CD14-positive monocyte (primary cell): ENCODE data around the gene ZDHHC4. TPM values are rescaled to one million over a fixed set of nuclear protein-coding genes. Genes with fewer than 3 reads are reported as not detected.
A peak's percentile ranks its signal among the peaks of the same experiment; 100 is the strongest.
"Not testable (repeated sequence)": the region's sequence is repeated elsewhere in the genome, so short reads cannot be mapped to it uniquely, and the experiment has no call there.

Source experiments
- DNase-seq, 3 donors: peaks; one replicate each; pipeline ENCODE4 v3.0.0-alpha.2; 2011 to 2022
- H2AFZ ChIP-seq: 2 replicates; pipeline ENCODE4 v1.6.0; 2012; ENCODE audit warnings: mild to moderate bottlenecking, low read depth, low read length, inconsistent platforms; ENCODE audit not compliant: insufficient read depth, poor library complexity, severe bottlenecking
- H3K27ac ChIP-seq, 2 donors: 1 replicate in 1 of 2; 2 replicates in 1 of 2; pipeline ENCODE4 v1.5.1; 2012 to 2013; ENCODE audit warnings: low read length in 2 of 2, control low read depth in 1 of 2, inconsistent platforms in 1 of 2, low read depth in 1 of 2, mild to moderate bottlenecking in 1 of 2
- H3K27me3 ChIP-seq, 2 donors: one replicate each; pipeline versions ENCODE4 v1.6.0 to v1.6.1; 2011 to 2013; ENCODE audit warnings: low read length in 2 of 2; ENCODE audit not compliant: control insufficient read depth in 2 of 2, insufficient read depth in 2 of 2
- H3K36me3 ChIP-seq, 2 donors: replicated peaks in 1 of 2; 1 replicate in 1 of 2; 2 replicates in 1 of 2; pipeline versions ENCODE4 v1.5.1 to v1.6.1; 2012 to 2013; ENCODE audit warnings: low read length in 2 of 2, control low read depth in 1 of 2, inconsistent platforms in 1 of 2, mild to moderate bottlenecking in 1 of 2; ENCODE audit not compliant: insufficient read depth in 2 of 2, control insufficient read depth in 1 of 2
- H3K4me1 ChIP-seq, 2 donors: 1 replicate in 1 of 2; 2 replicates in 1 of 2; pipeline versions ENCODE4 v1.5.1 to v1.6.1; 2012 to 2013; ENCODE audit warnings: low read length in 2 of 2, control low read depth in 1 of 2, inconsistent platforms in 1 of 2, mild to moderate bottlenecking in 1 of 2, moderate library complexity in 1 of 2; ENCODE audit not compliant: insufficient read depth in 2 of 2, control insufficient read depth in 1 of 2
- H3K4me2 ChIP-seq: replicated peaks from 2 replicates; pipeline ENCODE3; 2012; ENCODE audit warnings: low read length, moderate library complexity, mild to moderate bottlenecking; ENCODE audit not compliant: poor library complexity, severe bottlenecking; ENCODE audit errors: extremely low read depth
- H3K4me3 ChIP-seq, 3 experiments: fragments of 200-600 bp in 1 of 3; sonication (generic) in 1 of 3; replicated peaks in 1 of 3; 1 replicate in 2 of 3; 2 replicates in 1 of 3; pipeline ENCODE4 v1.5.1; 2011 to 2013; ENCODE audit warnings: low read length in 3 of 3, mild to moderate bottlenecking in 3 of 3, control low read depth in 2 of 3, low read depth in 2 of 3, inconsistent platforms in 1 of 3, moderate library complexity in 1 of 3
- H3K79me2 ChIP-seq: 2 replicates; pipeline ENCODE4 v1.6.0; 2012; ENCODE audit warnings: mild to moderate bottlenecking, control low read depth, inconsistent platforms, low read length, moderate library complexity; ENCODE audit not compliant: insufficient read depth
- H3K9ac ChIP-seq: 2 replicates; pipeline ENCODE4 v1.6.0; 2017; ENCODE audit warnings: low read length, mild to moderate bottlenecking; ENCODE audit not compliant: insufficient read depth, poor library complexity, severe bottlenecking
- H3K9me3 ChIP-seq, 2 donors: replicated peaks in 1 of 2; 1 replicate in 1 of 2; 2 replicates in 1 of 2; pipeline versions ENCODE4 v1.5.1 to v1.6.1; 2012 to 2013; ENCODE audit warnings: low read length in 2 of 2, control low read depth in 1 of 2; ENCODE audit not compliant: control insufficient read depth in 1 of 2, insufficient read depth in 1 of 2
- H4K20me1 ChIP-seq: 2 replicates; pipeline ENCODE4 v1.6.0; 2012; ENCODE audit warnings: mild to moderate bottlenecking, low read length, control low read depth, moderate library complexity; ENCODE audit not compliant: insufficient read depth
- H3K27ac Mint-ChIP-seq, 7 donors: one replicate each; pipeline ENCODE4 v1.8.0; 2020; ENCODE audit warnings: mild to moderate bottlenecking in 7 of 7, mixed read lengths in 7 of 7, moderate library complexity in 6 of 7, inconsistent platforms in 2 of 7
- H3K27me3 Mint-ChIP-seq, 3 donors: one replicate each; pipeline ENCODE4 v1.8.0; 2021 to 2022; ENCODE audit warnings: low read depth in 3 of 3, mild to moderate bottlenecking in 3 of 3, mixed read lengths in 3 of 3, moderate library complexity in 3 of 3, inconsistent platforms in 1 of 3
- H3K36me3 Mint-ChIP-seq, 2 donors: one replicate each; pipeline ENCODE4 v1.8.0; 2020; ENCODE audit warnings: mixed read lengths in 2 of 2, inconsistent platforms in 1 of 2, mild to moderate bottlenecking in 1 of 2
- H3K4me1 Mint-ChIP-seq: one replicate; pipeline ENCODE4 v1.8.0; 2020; ENCODE audit warnings: mild to moderate bottlenecking, mixed read lengths
- H3K4me3 Mint-ChIP-seq, 2 donors: one replicate each; pipeline ENCODE4 v1.8.0; 2020; ENCODE audit warnings: mild to moderate bottlenecking in 2 of 2, mixed read lengths in 2 of 2, moderate library complexity in 1 of 2
- H3K9me3 Mint-ChIP-seq, 7 donors: one replicate each; pipeline ENCODE4 v1.8.0; 2020 to 2022; ENCODE audit warnings: mixed read lengths in 7 of 7, mild to moderate bottlenecking in 6 of 7, moderate library complexity in 6 of 7, inconsistent platforms in 2 of 7
- WGBS: methylation state at CpG from one replicate; pipeline ENCODE4 v1.1.5; 2013; ENCODE audit warnings: missing lambda C conversion rate; ENCODE audit not compliant: insufficient coverage; 5-methylcytosine and 5-hydroxymethylcytosine counted together
- intact Hi-C, 2 donors: fragments of 100-400 bp; cut with micrococcal nuclease; formaldehyde crosslinking; loops; one replicate each; pipeline versions ENCODE4 v1.15.0 to v1.15.1; 2023
- polyA plus RNA-seq, 3 donors: library from polyadenylated mRNA; depleted of rRNA in 1 of 3; unstranded in 2 of 3; stranded (reverse) in 1 of 3; fragments of 300-500 nt in 2 of 3; fragments of >200 nt in 1 of 3; fragmentation: Illumina TruSeq in 2 of 3; gene quantifications; 1 replicate in 2 of 3; 2 replicates in 1 of 3; pipeline ENCODE4 v1.2.3, GENCODE V29; 2012 to 2021
- TF ChIP-seq, protein P1 (sequence below): fragments of 200-600 bp; IDR thresholded peaks from one replicate; pipeline ENCODE4 v1.8.0; 2022; ENCODE audit warnings: antibody characterized with exemption, mild to moderate bottlenecking

The ZDHHC4 gene
- polyA plus RNA-seq, 3 donors, result 30.3 to 55.6 (median 52.9) TPM

DNA sequence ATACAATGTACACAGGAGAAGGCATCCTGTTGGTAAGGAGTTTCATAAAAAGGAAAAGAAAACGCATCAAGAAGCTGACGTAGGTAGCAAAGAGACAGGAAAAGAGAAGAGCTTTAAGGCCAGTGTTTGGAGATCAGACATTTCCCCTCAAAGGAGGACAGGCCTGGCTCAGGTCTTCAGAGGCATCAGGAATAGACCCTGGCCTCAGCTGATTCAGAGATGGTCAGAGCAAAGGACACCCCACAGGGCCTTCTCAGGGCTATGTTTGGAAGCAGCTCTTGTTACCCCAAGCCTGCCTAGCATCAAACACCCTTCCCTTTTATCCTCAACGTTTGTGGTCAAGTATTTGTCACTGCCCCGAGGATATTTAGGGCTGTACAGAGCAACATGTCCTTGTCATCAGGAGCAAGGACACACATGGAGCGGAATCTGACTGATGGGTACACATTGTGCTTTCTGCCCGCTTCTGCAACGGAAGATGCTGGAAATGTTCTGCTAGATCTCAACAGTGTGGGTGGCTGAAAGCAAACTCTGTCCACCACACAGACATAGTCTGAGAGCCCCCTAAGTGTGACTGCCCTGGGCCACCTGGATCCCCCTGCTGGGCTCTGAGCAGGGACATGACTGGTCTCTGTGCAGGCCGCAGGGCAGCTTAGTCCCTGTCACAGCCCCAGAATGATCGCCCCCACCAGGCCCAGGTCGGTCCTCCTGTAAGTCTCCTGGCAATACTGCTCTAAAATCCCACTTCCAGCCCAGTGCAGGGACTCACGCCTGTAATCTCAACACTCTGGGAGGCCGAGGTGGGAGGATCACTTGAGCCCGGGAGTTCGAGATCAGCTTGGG is 1.0 kb upstream of the ZDHHC4 start:
- Histone ChIP-seq H3K4me2 (peak overlapping the region; percentile 87), H3K27me3 (no peaks in the 10 kb centered on the region), H3K4me3 (peak overlapping the region; percentile 56 to 86 (median 85)), H4K20me1 (no peaks in the 10 kb centered on the region), H3K79me2 (peaks cover 2% of the 10 kb centered on the region), H3K9ac (no peak overlapping the region), H3K36me3 (peaks cover 8 to 11% of the 10 kb centered on the region in 2 donors), H3K4me1 (peaks cover 12 to 14% of the 10 kb centered on the region in 2 donors), H3K27ac (no peak overlapping the region), H3K9me3 (no peaks in the 10 kb centered on the region), H2AFZ (peak overlapping the region; percentile 25)
- Mint-ChIP-seq H3K4me3 (no peak overlapping the region), H3K9me3 (peaks cover 0 to 4% (median 0%) of the 10 kb centered on the region in 7 donors), H3K27me3 (peaks cover 4 to 15% (median 4%) of the 10 kb centered on the region in 3 donors), H3K36me3 (peaks cover 10 to 23% of the 10 kb centered on the region in 2 donors), H3K4me1 (peaks cover 18% of the 10 kb centered on the region), H3K27ac (peak overlapping the region in 5 of 7 donors; percentile 28 to 88 (median 50))
- intact Hi-C loops, result no loop called here
- TF ChIP-seq, protein P1, sequence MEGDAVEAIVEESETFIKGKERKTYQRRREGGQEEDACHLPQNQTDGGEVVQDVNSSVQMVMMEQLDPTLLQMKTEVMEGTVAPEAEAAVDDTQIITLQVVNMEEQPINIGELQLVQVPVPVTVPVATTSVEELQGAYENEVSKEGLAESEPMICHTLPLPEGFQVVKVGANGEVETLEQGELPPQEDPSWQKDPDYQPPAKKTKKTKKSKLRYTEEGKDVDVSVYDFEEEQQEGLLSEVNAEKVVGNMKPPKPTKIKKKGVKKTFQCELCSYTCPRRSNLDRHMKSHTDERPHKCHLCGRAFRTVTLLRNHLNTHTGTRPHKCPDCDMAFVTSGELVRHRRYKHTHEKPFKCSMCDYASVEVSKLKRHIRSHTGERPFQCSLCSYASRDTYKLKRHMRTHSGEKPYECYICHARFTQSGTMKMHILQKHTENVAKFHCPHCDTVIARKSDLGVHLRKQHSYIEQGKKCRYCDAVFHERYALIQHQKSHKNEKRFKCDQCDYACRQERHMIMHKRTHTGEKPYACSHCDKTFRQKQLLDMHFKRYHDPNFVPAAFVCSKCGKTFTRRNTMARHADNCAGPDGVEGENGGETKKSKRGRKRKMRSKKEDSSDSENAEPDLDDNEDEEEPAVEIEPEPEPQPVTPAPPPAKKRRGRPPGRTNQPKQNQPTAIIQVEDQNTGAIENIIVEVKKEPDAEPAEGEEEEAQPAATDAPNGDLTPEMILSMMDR, result no peak
- DNase-seq, result no peak
- WGBS, result 76% methylated on average over 9 of the region's 14 CpGs

DNA sequence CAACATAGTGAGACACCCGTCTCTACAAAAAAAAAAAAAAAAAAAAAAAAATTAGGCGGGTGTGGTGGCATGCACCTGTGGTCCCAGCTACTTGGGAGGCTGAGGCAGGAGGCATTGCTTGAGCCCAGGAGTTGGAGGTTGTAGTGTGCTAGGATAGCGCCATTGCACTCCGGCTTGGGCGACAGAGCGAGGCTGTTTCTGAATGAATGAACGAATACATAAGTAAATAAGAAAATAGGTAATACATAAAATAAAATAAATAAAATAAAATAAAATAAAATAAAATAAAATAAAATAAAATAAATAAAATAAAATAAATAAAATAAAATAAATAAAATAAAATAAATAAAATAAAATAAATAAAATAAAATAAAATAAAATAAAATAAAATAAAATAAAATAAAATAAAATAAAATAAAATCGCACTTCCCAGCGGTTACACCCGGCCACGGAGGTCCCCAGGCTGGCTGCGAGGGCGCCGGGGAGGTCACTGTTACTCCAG is 336 bp upstream of the ZDHHC4 start:
- H3K27me3 Mint-ChIP-seq, result peaks cover 2 to 14% (median 3%) of the 10 kb centered on the region in 3 donors
- peaks cover 18% of the 10 kb centered on the region for H3K4me1 Mint-ChIP-seq
- H3K4me3 Mint-ChIP-seq, result peak overlapping the region; percentile 65 to 84
- H3K9me3 ChIP-seq, H3K9me3 Mint-ChIP-seq, intact Hi-C loops, H4K20me1 ChIP-seq, H3K27me3 ChIP-seq, DNase-seq, H3K79me2 ChIP-seq: not testable (repeated sequence)
- Histone ChIP-seq H3K4me2 (peak overlapping the region; percentile 87), H3K27ac (peak overlapping the region in 1 of 2 donors; percentile 92), H3K36me3 (peaks cover 14 to 17% of the 10 kb centered on the region in 2 donors), H2AFZ (peak overlapping the region; percentile 95), H3K9ac (peak overlapping the region; percentile 89), H3K4me3 (peak overlapping the region; percentile 56 to 86 (median 85)), H3K4me1 (peaks cover 12 to 14% of the 10 kb centered on the region in 2 donors)
- peak overlapping the region in 3 of 7 donors; percentile 45 to 88 (median 86) for H3K27ac Mint-ChIP-seq
- H3K36me3 Mint-ChIP-seq, result peaks cover 17 to 30% of the 10 kb centered on the region in 2 donors
- 0% methylated on average over 6 of the region's 14 CpGs for WGBS
